ENCODE results near the gene PIM1.
A peak's percentile ranks its signal among the peaks of the same experiment; 100 is the strongest.
"Not testable (repeated sequence)": the region's sequence is repeated elsewhere in the genome, so short reads cannot be mapped to it uniquely, and the experiment has no call there.

Gene PIM1

GRCh38 chr6:37194886-37195285, 24.9 kb downstream of the PIM1 start:
- peak; percentile 32 for DNase-seq

GRCh38 chr6:37196451-37196850, 26.5 kb downstream of the PIM1 start:
- not testable (repeated sequence) for DNase-seq

GRCh38 chr6:37200085-37200484, 30.1 kb downstream of the PIM1 start:
- DNase-seq: no peak

GRCh38 chr6:37201726-37202125, 31.8 kb downstream of the PIM1 start:
- no peak for DNase-seq

GRCh38 chr6:37202788-37203491, 33.0 kb downstream of the PIM1 start:
- DNase-seq: peak; percentile 84

- DNase-seq: peak; percentile 58
Measured at GRCh38 chr6:37204014-37204751, 34.2 kb downstream of the PIM1 start.

- DNase-seq: peak; percentile 88
Measured at GRCh38 chr6:37205175-37205996, 35.4 kb downstream of the PIM1 start.

GRCh38 chr6:37205997-37206340, 36.0 kb downstream of the PIM1 start:
- DNase-seq: peak; percentile 29

- DNase-seq: no peak
Measured at GRCh38 chr6:37206622-37207021, 36.7 kb downstream of the PIM1 start.

- DNase-seq: peak; percentile 97
Measured at GRCh38 chr6:37207903-37208456, 38.0 kb downstream of the PIM1 start.

GRCh38 chr6:37208793-37209192, 38.8 kb downstream of the PIM1 start:
- peak; percentile 6 for DNase-seq

- peak; percentile 7 for DNase-seq
Measured at GRCh38 chr6:37209461-37210205, 39.7 kb downstream of the PIM1 start.

GRCh38 chr6:37210313-37210968, 40.5 kb downstream of the PIM1 start:
- DNase-seq: peak; percentile 93

- DNase-seq: no peak
Measured at GRCh38 chr6:37212268-37212667, 42.3 kb downstream of the PIM1 start.

- DNase-seq: no peak
Measured at GRCh38 chr6:37218061-37218460, 48.1 kb downstream of the PIM1 start.

- no peak for DNase-seq
Measured at GRCh38 chr6:37218511-37218910, 48.6 kb downstream of the PIM1 start.

GRCh38 chr6:37221585-37222124, 51.7 kb downstream of the PIM1 start:
- DNase-seq: no peak

- peak; percentile 89 for DNase-seq
Measured at GRCh38 chr6:37222125-37222967, 52.4 kb downstream of the PIM1 start.

- DNase-seq: no peak
Measured at GRCh38 chr6:37222992-37223391, 53.0 kb downstream of the PIM1 start.
